A549 treated with CORT108297 at 1 μM for 4 hours (cell line): ENCODE data around the gene FGFBP1. TPM values are rescaled to one million over a fixed set of nuclear protein-coding genes. Genes with fewer than 3 reads are reported as not detected.

Experiments
- total RNA-seq: library from RNA; stranded (reverse); fragments of 200-300 nt; extraction: Qiagen RNA extraction; gene quantifications from 5 replicates; pipeline ENCODE4 v1.2.3, GENCODE V29; 2022

FGFBP1 gene
- total RNA-seq: 3.8 to 4.9 TPM (median 4.2 TPM) in 5 replicates

GRCh38 chr4:15938640-15939039 lies at the start of gene FGFBP1:
Gene FGFBP1, minus strand, starts transcription at chr4:15938740. Its CDS starts 2,108 bp downstream, at chr4:15936632.

GRCh38 chr4:15963001-15963451 lies 24.5 kb upstream of the FGFBP1 start, which contains the start of gene FGFBP2:
Gene FGFBP2, minus strand, starts transcription at chr4:15963175. Its CDS starts 46 bp downstream, at chr4:15963129.

Other genes with a start within 250 kb of the FGFBP1 start
- gene BST1, start 235.7 kb downstream of the FGFBP1 start, total RNA-seq: 16.2 to 21.2 TPM (median 18.4 TPM) in 5 replicates
- gene CD38, start 160.4 kb downstream of the FGFBP1 start, total RNA-seq: 8.6 to 13.7 TPM (median 10.1 TPM) in 5 replicates
- 0.06 to 0.15 TPM (median 0.10 TPM) in 3 of 5 replicates, not detected in the others for gene FGFBP2, start 24.4 kb upstream of the FGFBP1 start, total RNA-seq
- 0.06 to 0.29 TPM (median 0.09 TPM) in 5 replicates for gene PROM1, start 145.3 kb upstream of the FGFBP1 start, total RNA-seq